PFSK-1 (cell line): ENCODE data around the gene CDC45.

ENCODE experiments used
- FOXP2 ChIP-seq: optimal IDR thresholded peaks from 2 replicates; pipeline ENCODE3; 2011; ENCODE audit warnings: borderline replicate concordance, control low read depth, inconsistent platforms; ENCODE audit not compliant: insufficient read depth; ENCODE audit errors: extremely low read length, extremely low read depth
- POLR2AphosphoS5 ChIP-seq: IDR thresholded peaks from 2 replicates; pipeline ENCODE4 v1.6.1; 2012; ENCODE audit warnings: low read depth, mild to moderate bottlenecking, control low read depth, low read length, moderate library complexity
- REST ChIP-seq, 2 experiments: IDR thresholded peaks; 2 replicates each; pipeline versions ENCODE4 v1.6.1 to v1.8.0; 2011 to 2012; ENCODE audit warnings: low read depth in 2 of 2, low read length in 2 of 2, control low read depth in 1 of 2, inconsistent platforms in 1 of 2, mild to moderate bottlenecking in 1 of 2, moderate library complexity in 1 of 2; ENCODE audit not compliant: insufficient read depth in 1 of 2
- SIN3A ChIP-seq: IDR thresholded peaks from 2 replicates; pipeline ENCODE4 v1.6.1; 2012; ENCODE audit warnings: mild to moderate bottlenecking, low read length, moderate library complexity, borderline replicate concordance; ENCODE audit not compliant: insufficient read depth
- TAF1 ChIP-seq: IDR thresholded peaks from 2 replicates; pipeline ENCODE4 v1.6.1; 2012; ENCODE audit warnings: low read length, control low read depth, borderline replicate concordance; ENCODE audit not compliant: insufficient read depth

Gene CDC45

DNA sequence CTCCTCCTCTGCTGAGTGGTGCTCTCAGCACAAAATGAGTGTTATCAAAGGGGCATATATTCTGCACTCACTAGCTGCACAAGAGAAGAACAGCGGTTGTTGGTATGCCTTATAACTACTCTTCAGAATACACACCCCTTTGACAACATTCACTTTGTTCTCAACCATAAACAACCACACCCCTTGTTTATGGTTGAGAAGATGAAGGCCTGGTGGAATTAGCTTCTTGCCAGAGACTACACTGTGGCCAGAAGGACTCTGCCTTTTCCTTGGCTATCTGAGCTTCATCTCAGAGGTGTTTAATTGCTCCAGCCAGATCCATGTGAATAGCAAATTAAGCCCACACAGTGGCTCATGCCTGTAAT lies 89.5 kb downstream of the CDC45 start:
- TF ChIP-seq TAF1 = no peak
- no peak for TF ChIP-seq SIN3A
- TF ChIP-seq FOXP2 = no peak
- no peak for TF ChIP-seq POLR2AphosphoS5
- TF ChIP-seq REST (IDR thresholded peaks at IDR 0.05; ENCODE audit: insufficient read depth in 1 of 2, low read depth in 2 of 2, low read length in 2 of 2) = no peak

GRCh38 chr22:19569976-19570375 lies 90.3 kb downstream of the CDC45 start:
- TF ChIP-seq POLR2AphosphoS5 (no peak), TAF1 (no peak), REST (IDR thresholded peaks at IDR 0.05; ENCODE audit: insufficient read depth in 1 of 2, low read depth in 2 of 2, low read length in 2 of 2) (no peak), SIN3A (no peak), FOXP2 (no peak)
